Mucosa of descending colon (tissue), 3 donors: ENCODE results near the gene VPS26C. TPM values are rescaled to one million over a fixed set of nuclear protein-coding genes. Genes with fewer than 3 reads are reported as not detected.

Experiments
- ATAC-seq: fragments of 200-7000 bp; cut with Tn5 transposase; one replicate; pipeline ENCODE4 v1.9.1; 2020; ENCODE audit warnings: mild to moderate bottlenecking, moderate library complexity
- DNase-seq, 3 donors: peaks; one replicate each; pipeline ENCODE4 v3.0.0-alpha.2; 2020
- H3K36me3 ChIP-seq: fragments of 200-600 bp; one replicate; pipeline ENCODE4 v1.8.0; 2021; ENCODE audit warnings: low read depth, mild to moderate bottlenecking
- H3K4me1 ChIP-seq: fragments of 200-600 bp; one replicate; pipeline ENCODE4 v1.8.0; 2021; ENCODE audit warnings: low read depth, mild to moderate bottlenecking
- H3K4me3 ChIP-seq: fragments of 200-600 bp; one replicate; pipeline ENCODE4 v1.8.0; 2021; ENCODE audit warnings: mild to moderate bottlenecking
- H3K9me3 ChIP-seq: fragments of 200-600 bp; one replicate; pipeline ENCODE4 v1.8.0; 2021; ENCODE audit warnings: mild to moderate bottlenecking
- intact Hi-C, 2 donors: fragments of 100-400 bp; cut with DNase I in 1 of 2; cut with micrococcal nuclease in 1 of 2; formaldehyde crosslinking; loops; one replicate each; pipeline versions ENCODE4 v1.11.0 to v1.11.1; 2022; cut with DNase I, micrococcal nuclease
- total RNA-seq, 3 donors: library from RNA; stranded (reverse); fragmentation: NEBNext Ultra II Directional in 2 of 3; extraction: Animal tissue kit (Norgen Biotek cat#: 25700) in 2 of 3; gene quantifications; one replicate each; pipeline versions ENCODE4 v1.2.1 to v1.2.4, GENCODE V29; 2021 to 2023
- TF ChIP-seq, protein P1 (sequence below): fragments of 200-600 bp; IDR thresholded peaks from one replicate; pipeline ENCODE4 v1.8.0; 2022; ENCODE audit warnings: antibody characterized with exemption, mild to moderate bottlenecking
- donor health status: DM: no; HTN: no; CAD: no; lungs with moderate emphysema.
- donor health status: DM: no; HTN: no; CAD: no.
- donor health status: DM: no; HTN: yes; CAD: no.

VPS26C gene
- total RNA-seq, 3 donors from 2014 or later = 62.7 to 72.4 (median 71.8) TPM

- ATAC-seq (no peak), DNase-seq (no peak)
- TF ChIP-seq, protein P1, sequence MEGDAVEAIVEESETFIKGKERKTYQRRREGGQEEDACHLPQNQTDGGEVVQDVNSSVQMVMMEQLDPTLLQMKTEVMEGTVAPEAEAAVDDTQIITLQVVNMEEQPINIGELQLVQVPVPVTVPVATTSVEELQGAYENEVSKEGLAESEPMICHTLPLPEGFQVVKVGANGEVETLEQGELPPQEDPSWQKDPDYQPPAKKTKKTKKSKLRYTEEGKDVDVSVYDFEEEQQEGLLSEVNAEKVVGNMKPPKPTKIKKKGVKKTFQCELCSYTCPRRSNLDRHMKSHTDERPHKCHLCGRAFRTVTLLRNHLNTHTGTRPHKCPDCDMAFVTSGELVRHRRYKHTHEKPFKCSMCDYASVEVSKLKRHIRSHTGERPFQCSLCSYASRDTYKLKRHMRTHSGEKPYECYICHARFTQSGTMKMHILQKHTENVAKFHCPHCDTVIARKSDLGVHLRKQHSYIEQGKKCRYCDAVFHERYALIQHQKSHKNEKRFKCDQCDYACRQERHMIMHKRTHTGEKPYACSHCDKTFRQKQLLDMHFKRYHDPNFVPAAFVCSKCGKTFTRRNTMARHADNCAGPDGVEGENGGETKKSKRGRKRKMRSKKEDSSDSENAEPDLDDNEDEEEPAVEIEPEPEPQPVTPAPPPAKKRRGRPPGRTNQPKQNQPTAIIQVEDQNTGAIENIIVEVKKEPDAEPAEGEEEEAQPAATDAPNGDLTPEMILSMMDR = no peak
- intact Hi-C loops = no loop called here
- Histone ChIP-seq H3K4me1 (no peaks in the 10 kb centered on the region), H3K4me3 (no peak overlapping the region), H3K36me3 (no peaks in the 10 kb centered on the region), H3K9me3 (no peaks in the 10 kb centered on the region)
These were observed 86.1 kb downstream of the VPS26C start for GRCh38 chr21:37181059-37181458.

- Histone ChIP-seq H3K9me3 (no peaks in the 10 kb centered on the region), H3K4me1 (no peaks in the 10 kb centered on the region), H3K36me3 (no peaks in the 10 kb centered on the region), H3K4me3 (no peak overlapping the region)
- TF ChIP-seq, protein P1 = no peak
- peak; percentile 54 for ATAC-seq
- no peak for DNase-seq
- intact Hi-C loops = no loop called here
These were observed 90.4 kb downstream of the VPS26C start for GRCh38 chr21:37176716-37177115.

Other genes with a start within 250 kb of the VPS26C start
- gene PIGP, start 194.3 kb downstream of the VPS26C start, total RNA-seq = 10 to 100 TPM; 15.2 to 20.2 (median 19.7) TPM
- gene TTC3, start 194.1 kb downstream of the VPS26C start, total RNA-seq = 100 to 1,000 TPM in 1 of 3 donors, 10 to 100 TPM in 2; 67.2 to 126 (median 98.1) TPM
- gene DYRK1A, start 99.4 kb upstream of the VPS26C start, total RNA-seq = 10 to 100 TPM; 61.2 to 76.5 (median 72.7) TPM